ENCODE data around the gene PEAK3.

PEAK3 gene

DNA sequence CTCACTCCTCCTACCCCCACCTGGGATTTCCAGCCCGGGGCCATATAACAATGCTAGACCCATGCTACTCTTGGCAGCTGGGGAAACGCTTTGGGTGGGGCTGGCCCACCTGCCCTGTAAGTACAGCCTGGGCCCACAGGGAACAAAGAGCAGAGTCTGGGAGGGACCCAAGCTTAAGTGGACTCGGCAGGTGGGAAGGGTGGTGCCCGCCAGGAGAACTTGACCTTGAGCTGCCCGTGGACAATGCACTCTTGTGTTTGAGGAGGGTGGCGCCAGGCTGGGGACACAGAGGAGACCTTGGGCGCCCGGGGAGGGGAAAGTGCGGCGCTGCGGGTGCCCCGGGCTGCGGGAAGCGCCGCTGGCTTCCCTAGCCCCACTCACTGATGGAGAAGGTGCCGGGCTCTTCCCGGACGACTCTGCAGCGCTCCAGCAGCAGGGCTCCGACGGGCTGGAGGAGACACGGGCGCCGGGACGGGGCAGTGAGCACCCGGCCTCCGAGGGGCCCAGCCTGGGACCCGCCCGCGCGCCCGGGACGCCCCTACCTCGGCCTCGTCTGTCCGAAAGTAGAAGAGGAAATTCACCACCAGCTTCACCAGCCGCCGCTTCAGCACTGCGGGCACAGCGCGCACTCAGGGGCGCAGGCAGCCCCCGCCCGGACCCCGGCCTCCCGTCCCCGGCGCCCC lies 46.5 kb downstream of the PEAK3 start:
- DNase-seq: no peak

DNA sequence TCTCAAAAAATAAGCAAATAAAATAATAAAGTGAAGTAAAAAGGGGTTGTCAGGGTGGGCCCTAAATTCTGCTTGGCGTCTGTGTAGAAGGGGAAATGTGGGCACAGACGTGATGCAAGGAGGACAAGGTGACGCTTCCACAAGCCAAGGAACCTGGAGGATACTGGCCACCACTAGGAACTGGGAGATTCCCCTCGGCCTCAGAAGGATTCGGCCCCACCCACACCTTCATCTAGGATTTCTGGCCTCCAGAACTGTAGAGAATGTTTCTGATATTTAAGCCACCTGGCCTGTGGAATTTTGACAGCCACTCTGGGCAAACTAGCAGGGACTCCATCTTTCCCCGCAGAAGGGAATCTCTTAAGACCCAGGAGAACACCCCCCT lies 47.0 kb downstream of the PEAK3 start:
- DNase-seq: no peak

DNA sequence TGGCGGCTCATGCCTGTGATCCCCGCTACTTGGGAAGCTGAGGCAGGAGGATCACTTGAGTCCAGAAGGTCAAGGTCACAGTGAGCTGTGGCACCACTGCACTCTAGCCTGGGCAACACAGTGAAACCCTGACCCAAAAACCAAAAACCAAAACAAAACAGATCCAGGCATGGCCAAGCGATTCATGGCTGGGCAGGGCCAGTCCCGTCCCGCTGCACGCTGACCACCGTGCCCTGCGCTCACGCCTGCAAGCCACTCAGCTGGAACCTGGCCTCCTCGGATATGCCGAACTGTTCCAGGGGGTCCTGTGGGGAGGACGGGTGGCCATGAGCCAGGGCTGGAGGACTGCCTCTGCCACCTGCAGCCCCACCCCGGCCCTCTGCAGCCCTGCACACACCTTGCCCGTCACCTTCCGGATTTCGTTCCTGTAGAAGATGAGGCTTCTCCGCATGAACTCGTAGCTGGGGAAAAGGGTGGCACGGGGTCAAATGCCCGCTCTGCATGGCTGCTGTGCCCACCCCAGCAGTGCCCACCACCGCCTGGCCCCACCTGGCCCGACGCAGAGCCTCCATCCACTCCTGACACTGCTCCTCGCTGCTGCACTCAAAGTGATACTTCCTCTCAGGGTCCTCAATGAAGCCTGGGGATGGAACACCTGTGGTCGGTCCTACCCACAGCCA lies 48.2 kb downstream of the PEAK3 start:
- DNase-seq: no peak

DNA sequence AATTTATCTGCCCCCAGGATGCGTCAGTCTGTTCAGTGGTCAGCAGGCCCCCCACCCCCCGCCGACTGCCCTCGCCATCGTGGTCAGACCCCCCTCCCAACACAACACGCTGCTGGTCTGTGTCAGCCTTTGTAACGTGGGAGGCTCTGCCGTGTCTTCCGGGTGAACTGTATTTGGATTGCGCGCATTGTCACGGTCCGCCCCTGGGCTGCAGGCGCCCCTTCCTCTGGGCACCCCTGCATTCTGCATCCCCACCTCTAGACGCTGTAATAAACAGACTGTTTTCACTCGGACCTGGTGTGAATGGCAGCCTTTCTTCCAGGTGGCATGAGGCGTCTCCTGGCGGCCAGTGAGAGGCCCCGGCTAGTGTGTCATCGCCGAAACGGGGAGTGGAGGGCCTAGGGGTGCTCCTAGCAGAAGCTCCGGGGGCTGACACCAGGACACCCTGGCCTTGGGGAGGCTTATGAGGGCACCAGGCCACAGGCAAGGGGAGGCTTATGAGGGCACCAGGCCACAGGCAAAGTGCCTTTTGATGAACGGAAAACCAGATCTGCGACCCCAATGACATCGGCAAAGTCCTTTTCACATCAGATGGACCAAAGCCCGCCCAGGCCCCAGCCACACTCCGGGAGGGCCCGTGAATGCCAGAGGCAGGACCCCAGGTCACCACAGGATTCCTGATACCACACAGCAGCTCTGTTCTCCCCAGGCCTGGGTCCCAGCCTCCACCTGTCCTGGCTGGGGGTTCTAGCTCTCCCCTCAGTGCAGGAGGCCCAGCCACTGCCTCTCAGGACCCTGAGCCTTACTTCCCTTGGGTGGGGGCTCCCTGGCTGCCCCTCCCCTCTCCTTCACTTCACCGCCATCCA lies 49.5 kb downstream of the PEAK3 start:
- no peak for DNase-seq

DNA sequence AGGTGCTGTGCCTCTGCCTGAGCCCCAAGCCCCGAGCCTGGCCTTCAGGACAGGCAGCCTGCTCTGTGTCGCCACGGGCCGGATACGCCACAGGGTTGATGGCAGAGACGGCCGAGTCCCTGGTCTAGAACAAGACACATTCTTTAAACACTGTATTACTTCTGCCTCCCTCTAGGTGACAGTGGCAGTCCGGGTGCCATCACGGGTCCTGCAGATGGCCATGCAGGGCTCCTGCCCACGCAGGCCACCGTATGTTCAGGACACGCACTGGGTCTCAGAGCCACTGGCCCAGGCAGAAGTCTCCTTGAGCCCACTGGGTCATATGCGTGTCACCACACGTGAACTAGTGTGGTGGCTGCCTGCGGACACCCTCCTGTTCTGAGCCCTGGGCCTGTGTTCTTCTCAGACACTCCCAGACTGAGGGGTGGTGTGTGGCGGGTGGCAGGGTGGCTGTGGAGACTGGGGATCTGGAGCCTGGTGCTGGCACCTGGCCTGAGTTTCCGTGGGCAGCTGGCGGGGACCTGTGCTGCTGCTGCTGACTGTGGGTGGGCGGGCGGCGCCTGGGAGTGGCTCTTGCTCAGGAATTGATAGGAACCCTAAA lies 50.3 kb downstream of the PEAK3 start:
- no peak for DNase-seq

DNA sequence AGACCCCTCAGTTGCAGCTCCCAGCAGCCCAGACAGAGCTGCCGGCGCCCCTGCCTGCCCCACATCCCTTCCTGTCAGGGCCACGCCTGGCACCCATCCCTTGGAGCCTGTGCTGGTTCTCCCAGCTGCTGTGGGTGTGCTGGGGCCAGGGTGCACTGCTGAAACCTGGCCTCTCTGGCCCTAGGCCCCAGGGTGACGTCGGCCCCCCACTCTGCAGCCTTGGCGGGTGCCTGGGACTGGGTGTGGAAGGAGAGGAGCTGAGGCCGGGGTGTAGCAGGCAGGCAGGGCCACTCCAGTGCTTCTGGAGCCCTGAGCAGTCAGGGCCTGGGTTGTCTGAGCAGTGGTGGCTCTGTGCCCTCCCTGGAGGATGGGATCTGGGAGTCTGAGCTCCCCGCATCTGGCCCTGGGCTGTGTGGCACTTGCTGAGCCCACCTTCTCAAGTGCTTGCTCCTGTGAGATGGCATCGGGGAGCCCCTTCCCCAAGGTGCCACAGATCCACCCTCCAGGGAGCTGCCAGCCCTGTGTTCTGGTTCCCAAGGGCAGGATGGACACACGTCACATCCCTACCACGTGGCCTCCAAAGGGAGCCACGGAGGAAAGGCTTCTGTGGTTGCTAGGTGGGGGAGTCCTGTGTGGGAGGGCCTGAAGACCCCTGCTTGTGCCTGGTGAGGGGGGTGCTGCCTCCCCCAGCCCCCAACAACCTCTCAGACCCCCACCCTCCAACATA lies 51.0 kb downstream of the PEAK3 start:
- DNase-seq: no peak

DNA sequence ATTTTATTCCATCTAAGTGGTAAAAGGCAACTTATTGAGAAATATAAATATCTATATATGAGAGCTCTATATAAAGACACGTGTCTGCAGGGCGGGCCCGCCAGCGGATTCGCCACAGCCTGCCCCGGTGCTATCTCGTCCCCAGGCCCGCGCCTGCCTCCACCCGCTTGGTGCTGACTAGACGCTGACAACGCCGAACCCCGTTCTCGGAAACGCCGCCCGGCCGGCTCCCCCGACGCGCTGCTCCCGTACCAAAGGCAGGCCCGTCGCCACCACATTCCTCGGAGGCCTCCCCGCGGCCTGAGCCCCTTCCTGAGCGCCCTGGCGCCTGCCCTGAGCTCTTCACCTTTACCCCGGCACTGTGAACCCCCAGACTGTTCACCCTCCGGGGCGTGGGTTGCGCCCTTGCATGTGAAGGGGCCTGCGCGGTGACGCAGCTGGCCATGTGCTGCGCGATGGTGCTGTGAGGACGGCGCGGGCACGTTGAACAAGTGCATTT lies 51.9 kb downstream of the PEAK3 start:
- DNase-seq: no peak

DNA sequence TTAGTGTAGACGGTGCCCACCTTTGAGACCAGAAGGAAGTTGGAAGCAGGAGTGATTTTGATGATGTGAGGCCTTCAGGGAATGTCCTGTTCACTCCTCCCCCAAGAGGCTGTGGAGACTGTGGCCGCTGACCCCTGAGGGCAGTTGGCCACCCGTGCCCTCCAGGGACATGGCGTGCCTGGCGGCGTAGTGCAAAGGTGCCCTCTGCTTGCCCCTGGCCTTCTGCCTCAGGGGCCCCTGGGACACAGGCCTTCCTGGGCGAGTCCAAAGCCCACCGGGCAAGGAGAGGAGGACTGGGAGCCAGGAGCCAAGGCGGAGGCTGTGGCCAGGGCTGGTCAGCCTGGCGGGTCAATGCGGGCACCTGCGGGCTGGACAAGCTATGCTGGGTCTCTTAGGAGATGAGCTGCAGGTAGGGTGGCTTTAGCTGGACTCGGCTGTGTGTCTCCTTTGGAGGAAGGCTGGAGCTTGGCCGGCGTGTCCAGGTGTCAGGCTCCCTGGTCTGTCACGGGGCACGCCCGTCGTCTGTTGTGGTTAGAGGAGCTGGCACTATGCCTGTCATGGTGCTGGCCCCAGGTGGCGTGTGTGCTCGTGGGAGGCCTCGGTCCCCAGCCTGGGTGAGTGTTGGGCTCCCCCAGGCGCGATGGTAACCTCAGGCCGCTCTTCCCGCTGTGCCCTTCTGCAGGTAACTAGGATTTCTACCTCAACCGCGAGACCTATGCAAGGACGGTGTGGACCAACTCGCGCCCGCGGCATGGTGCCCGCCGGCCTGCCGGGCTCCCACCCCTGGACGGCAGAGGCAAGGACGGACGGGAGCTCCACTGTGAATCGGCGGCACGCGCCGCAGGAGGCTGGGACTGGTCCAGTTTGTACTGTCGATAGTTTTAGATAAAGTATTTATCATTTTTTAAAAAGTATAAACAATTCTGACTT lies 52.6 kb downstream of the PEAK3 start:
- no peak for DNase-seq

GRCh38 chr19:2228157-2229030 lies 53.6 kb downstream of the PEAK3 start:
- no peak for DNase-seq

GRCh38 chr19:2227415-2228156 lies 54.4 kb downstream of the PEAK3 start:
- DNase-seq: no peak

DNA sequence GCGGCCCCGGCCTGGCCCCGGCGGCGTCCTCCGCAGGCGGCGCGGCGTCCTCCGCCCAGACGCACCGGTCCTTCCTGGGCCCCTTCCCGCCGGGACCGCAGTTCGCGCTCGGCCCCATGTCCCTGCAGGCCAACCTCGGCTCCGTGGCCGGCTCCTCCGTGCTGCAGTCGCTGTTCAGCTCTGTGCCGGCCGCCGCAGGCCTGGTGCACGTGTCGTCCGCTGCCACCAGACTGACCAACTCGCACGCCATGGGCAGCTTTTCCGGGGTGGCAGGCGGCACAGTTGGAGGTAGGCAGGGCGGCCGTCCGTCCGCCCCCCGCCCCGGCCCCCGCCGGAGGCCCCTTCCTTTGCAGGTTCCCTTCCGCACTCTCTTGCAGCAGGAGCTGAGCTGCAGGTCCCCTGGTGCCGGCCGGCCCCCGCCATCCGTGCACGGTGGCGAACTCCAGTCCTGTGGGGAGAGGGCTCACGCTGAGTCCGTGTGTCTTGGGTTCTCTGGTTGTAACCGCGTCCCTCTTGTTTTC lies 55.1 kb downstream of the PEAK3 start:
- no peak for DNase-seq

DNA sequence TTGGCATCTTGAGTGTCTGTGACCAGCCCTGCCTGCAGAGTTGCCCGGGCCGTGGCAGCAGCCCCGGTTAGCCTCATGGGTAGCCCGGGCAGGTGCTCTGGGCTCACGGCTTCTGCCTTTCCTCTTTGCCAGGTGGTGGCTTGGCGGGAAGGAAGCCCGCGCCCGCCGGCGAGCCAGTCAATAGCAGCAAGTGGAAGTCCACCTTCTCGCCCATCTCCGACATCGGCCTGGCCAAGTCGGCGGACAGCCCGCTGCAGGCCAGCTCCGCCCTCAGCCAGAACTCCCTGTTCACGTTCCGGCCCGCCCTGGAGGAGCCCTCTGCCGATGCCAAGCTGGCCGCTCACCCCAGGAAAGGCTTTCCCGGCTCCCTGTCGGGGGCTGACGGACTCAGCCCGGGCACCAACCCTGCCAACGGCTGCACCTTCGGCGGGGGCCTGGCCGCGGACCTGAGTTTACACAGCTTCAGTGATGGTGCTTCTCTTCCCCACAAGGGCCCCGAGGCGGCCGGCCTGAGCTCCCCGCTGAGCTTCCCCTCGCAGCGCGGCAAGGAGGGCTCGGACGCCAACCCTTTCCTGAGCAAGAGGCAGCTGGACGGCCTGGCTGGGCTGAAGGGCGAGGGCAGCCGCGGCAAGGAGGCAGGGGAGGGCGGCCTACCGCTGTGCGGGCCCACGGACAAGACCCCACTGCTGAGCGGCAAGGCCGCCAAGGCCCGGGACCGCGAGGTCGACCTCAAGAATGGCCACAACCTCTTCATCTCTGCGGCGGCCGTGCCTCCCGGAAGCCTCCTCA lies 55.7 kb downstream of the PEAK3 start:
- no peak for DNase-seq

- no peak for DNase-seq
Observed at GRCh38 chr19:2225415-2226050, 56.4 kb downstream of the PEAK3 start.

- DNase-seq: no peak
Observed at GRCh38 chr19:2224754-2225349, 57.1 kb downstream of the PEAK3 start.
